Cardiac muscle cell (in vitro differentiated cells and primary cell): ENCODE measurements around the gene DNAJB12. TPM values are rescaled to one million over a fixed set of nuclear protein-coding genes. Genes with fewer than 3 reads are reported as not detected.

Experiments used
- DNase-seq, 2 donors: peaks; one replicate each; pipeline versions ENCODE4 v3.0.0 to v3.0.0-alpha.2; 2010 to 2017; ENCODE audit warnings: low read depth in 1 of 2, low spot score in 1 of 2
- H3K27ac ChIP-seq: fragments of 200-600 bp; sonication (generic); 2 replicates; pipeline ENCODE4 v1.5.1; 2016
- H3K27me3 ChIP-seq: fragments of 200-600 bp; sonication (generic); 2 replicates; pipeline ENCODE4 v1.6.0; 2016; ENCODE audit warnings: control low read depth
- H3K36me3 ChIP-seq: fragments of 200-600 bp; sonication (generic); 2 replicates; pipeline ENCODE4 v1.5.1; 2016; ENCODE audit warnings: control low read depth
- H3K4me1 ChIP-seq: fragments of 200-600 bp; sonication (generic); 2 replicates; pipeline ENCODE4 v1.8.1; 2017; ENCODE audit warnings: low read depth, mild to moderate bottlenecking, mixed run types
- H3K4me3 ChIP-seq: fragments of 200-600 bp; sonication (generic); 2 replicates; pipeline ENCODE4 v1.5.1; 2016; ENCODE audit warnings: mild to moderate bottlenecking
- H3K9me3 ChIP-seq: fragments of 200-600 bp; sonication (generic); 2 replicates; pipeline ENCODE4 v1.5.1; 2017; ENCODE audit warnings: low read depth, mild to moderate bottlenecking, control low read depth
- polyA plus RNA-seq: library from polyadenylated mRNA; unstranded; fragments of >200 nt; fragmentation: Nextera tagmentation; extraction: Ambion mirVana; gene quantifications from 2 replicates; pipeline ENCODE4 v1.2.1, GENCODE V29; 2016
- total RNA-seq: library from RNA; depleted of rRNA; stranded (reverse); fragments of >200 nt; gene quantifications from 2 replicates; pipeline ENCODE4 v1.2.3, GENCODE V29; 2016
- TF ChIP-seq, protein P1 (sequence below): IDR thresholded peaks from 2 replicates; pipeline ENCODE4 v1.5.1; 2012; ENCODE audit warnings: low read depth, mild to moderate bottlenecking, low read length

Gene DNAJB12
- total and polyA plus RNA-seq, 2 experiments from 2014 or later = 23.8 to 32.0 TPM

DNA sequence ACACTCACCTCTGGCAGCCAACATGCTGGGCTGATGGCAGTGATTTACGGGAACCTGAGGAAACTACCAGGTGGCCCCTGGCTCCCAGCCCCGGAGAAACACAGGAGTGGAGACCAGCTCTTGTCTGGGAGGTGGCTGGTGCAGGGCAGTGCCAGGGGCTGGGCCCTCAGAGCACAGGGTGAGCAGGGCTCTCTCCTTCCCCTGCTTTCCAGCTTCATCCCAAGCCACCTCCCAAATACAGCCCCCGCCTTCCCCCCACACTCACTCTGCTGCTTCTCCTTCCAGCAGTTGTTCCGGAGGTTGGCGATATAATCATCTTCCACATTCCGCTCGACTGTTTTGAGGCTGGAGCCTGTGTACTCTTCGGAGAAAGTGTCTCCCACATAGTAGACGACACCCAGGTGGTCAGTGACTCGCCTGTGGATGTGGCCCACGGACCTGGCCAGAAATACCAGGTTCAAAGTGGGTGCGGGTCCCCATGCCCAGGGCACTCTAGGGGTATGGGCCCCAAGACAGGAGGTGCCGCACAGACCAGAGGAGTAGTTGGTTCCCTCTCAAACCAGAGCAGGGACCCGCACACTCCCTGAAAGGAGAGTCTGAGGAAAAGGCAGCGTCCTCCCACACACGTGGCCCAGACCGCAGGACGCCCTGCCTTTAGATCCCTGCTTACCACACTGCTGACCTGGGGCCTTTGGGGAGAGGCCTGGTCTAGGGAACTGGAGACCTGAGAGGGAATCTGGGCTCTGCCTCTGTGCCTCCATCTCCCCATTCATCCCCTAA is 18.3 kb downstream of the DNAJB12 start:
- no peaks in the 10 kb centered on the region for H3K27me3 ChIP-seq
- peaks cover 13% of the 10 kb centered on the region for H3K36me3 ChIP-seq
- H3K4me1 ChIP-seq = peaks cover 25% of the 10 kb centered on the region
- no peak overlapping the region for H3K4me3 ChIP-seq
- no peaks in the 10 kb centered on the region for H3K9me3 ChIP-seq
- peak in 1 of 2 donors; percentile 68 for DNase-seq
- no peak overlapping the region for H3K27ac ChIP-seq
- TF ChIP-seq, protein P1, sequence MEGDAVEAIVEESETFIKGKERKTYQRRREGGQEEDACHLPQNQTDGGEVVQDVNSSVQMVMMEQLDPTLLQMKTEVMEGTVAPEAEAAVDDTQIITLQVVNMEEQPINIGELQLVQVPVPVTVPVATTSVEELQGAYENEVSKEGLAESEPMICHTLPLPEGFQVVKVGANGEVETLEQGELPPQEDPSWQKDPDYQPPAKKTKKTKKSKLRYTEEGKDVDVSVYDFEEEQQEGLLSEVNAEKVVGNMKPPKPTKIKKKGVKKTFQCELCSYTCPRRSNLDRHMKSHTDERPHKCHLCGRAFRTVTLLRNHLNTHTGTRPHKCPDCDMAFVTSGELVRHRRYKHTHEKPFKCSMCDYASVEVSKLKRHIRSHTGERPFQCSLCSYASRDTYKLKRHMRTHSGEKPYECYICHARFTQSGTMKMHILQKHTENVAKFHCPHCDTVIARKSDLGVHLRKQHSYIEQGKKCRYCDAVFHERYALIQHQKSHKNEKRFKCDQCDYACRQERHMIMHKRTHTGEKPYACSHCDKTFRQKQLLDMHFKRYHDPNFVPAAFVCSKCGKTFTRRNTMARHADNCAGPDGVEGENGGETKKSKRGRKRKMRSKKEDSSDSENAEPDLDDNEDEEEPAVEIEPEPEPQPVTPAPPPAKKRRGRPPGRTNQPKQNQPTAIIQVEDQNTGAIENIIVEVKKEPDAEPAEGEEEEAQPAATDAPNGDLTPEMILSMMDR = no peak

DNA sequence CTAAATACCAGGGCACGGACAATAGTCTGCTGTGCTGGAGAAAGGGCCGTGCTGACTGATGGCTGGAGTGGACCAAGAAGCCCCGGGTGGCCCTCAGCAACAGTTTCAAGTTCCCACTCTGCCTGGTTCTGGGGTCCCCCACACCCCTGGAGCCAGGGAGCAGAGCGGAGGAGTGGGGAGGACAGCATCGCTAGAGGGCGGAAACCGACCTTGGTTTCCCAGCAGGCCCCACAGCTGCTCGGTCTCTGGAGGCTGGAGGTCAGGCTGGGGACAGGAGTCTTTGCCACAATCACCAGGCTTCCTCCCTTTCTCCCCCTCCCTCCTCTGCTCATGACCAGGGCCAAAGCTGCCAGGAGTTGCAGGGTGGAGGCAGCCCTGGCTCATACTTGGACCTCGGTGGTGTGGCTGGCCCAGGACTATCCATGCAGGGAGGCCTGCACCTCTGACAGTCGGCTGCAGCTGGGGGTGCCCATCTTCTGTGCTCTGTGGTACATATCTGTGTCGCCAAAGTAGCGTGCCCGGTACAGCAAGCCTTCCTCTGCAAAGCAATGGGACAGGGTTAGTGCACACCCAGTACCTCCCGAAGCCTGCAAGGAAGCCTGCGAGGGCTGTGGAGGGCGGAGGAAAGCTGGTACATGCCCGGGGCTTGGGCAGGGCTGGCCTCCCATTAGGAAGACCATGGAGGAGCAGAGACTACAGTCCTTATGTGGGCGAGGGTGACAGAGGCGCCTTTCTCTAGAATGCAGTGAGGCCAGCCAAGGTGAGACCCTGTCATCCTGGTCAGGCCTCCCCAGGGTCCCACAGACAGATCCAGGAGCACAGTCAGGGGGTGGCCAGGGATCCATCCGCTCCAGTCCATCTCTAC is 19.1 kb downstream of the DNAJB12 start:
- H3K4me1 ChIP-seq = peaks cover 30% of the 10 kb centered on the region
- peak in 1 of 2 donors; percentile 89 for DNase-seq

DNA sequence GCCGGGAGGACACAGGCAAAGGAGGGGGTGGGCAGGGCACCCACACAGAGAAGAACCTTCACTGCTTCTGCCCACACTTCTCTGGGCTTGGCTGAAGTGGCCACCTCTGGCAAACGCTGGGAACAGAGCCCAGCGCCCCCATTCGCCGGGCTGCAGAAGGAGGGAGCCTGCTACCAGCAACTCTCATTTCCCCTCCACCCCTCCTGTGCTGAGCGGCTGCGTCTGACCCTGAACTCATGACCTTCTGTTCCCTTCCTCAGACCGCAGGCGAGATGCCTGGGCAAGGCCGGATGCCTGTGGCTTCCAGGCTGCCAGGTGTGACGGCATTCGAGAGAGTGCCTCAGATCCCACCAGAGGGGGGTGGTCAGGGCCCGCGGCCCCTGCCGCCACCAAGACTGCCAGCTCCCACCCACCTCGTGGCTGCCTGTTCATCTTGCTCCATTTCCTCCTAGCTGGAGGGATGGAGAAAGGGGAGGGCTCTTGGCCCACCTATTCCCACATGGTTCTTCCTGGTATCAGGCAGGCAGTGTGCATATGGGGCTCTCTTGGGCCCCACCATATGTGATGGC is 19.8 kb downstream of the DNAJB12 start:
- Histone ChIP-seq H3K36me3 (peaks cover 9% of the 10 kb centered on the region), H3K27ac (peak overlapping the region; percentile 95), H3K9me3 (no peaks in the 10 kb centered on the region), H3K4me1 (peaks cover 32% of the 10 kb centered on the region), H3K27me3 (no peaks in the 10 kb centered on the region), H3K4me3 (no peak overlapping the region)
- peak in 1 of 2 donors; percentile 99 for DNase-seq
- TF ChIP-seq, protein P1 = peak; percentile 40

More for the DNA sequence above, 19.1 kb downstream of the DNAJB12 start:
- no peaks in the 10 kb centered on the region for H3K9me3 ChIP-seq
- H3K4me3 ChIP-seq = no peak overlapping the region
- H3K27me3 ChIP-seq = no peaks in the 10 kb centered on the region
- TF ChIP-seq, protein P1 = peak; percentile 15
- peaks cover 10% of the 10 kb centered on the region for H3K36me3 ChIP-seq
- H3K27ac ChIP-seq = peak overlapping the region; percentile 95

DNA sequence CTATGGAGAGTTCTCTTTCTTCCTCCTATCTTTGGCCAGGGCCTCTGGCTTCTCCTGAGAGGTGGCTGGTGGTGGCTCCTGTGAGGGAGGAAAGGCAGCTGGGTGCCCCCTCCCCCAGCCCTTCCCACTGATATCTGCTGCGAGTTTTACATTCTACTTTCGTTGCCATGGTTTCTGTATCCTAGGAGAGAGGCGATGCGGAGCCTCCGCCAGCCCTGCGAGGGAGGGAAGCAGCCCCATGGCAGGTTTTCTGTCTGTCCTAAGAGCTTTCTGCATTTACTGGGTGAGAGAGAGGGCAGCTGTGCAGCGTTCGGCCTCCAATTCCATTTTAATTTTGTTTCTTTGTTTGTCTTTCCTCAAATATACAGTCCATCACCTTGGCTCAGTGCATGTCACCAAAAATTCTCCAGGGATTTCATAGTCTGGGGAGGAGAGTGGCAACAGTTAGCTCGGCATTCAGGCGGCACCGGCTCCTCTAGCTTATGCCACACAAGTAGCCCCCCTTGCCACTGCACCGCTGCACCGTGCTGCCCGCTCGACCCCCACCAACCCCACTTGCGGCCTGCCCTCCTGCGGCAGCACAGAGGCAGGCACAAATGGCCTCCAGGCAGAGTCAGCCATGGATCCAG is 20.4 kb downstream of the DNAJB12 start:
- DNase-seq = peak; percentile 83 to 90
- H3K4me1 ChIP-seq = peaks cover 38% of the 10 kb centered on the region
- TF ChIP-seq, protein P1 = no peak

More for the DNA sequence above, 20.4 kb downstream of the DNAJB12 start:
- Histone ChIP-seq H3K36me3 (peaks cover 9% of the 10 kb centered on the region), H3K9me3 (no peaks in the 10 kb centered on the region), H3K4me3 (no peak overlapping the region), H3K27ac (peak overlapping the region; percentile 95), H3K27me3 (no peaks in the 10 kb centered on the region)
